Stimulated activated CD8-positive, alpha-beta memory T cell treated with anti-CD3 and anti-CD28 coated beads, Interleukin-4, amount 100 ng/mL, for 24 hours (primary cell): ENCODE data around the gene IMMT.
A peak's percentile ranks its signal among the peaks of the same experiment; 100 is the strongest.

Experiments used
- DNase-seq: peaks from one replicate; pipeline ENCODE4 v3.0.0-alpha.2; 2020; ENCODE audit warnings: low read depth

Gene IMMT

GRCh38 chr2:86140969-86141392 is 54.3 kb downstream of the IMMT start:
- DNase-seq: no peak

- no peak for DNase-seq
Observed at GRCh38 chr2:86139981-86140380, 55.3 kb downstream of the IMMT start.

GRCh38 chr2:86138736-86139625 is 56.3 kb downstream of the IMMT start:
- no peak for DNase-seq

- DNase-seq: no peak
Observed at GRCh38 chr2:86136141-86136540, 59.1 kb downstream of the IMMT start.

GRCh38 chr2:86135653-86136052 is 59.6 kb downstream of the IMMT start:
- DNase-seq: no peak

GRCh38 chr2:86134709-86135108 is 60.6 kb downstream of the IMMT start:
- DNase-seq: no peak

GRCh38 chr2:86124683-86125082 is 70.6 kb downstream of the IMMT start:
- DNase-seq: no peak

GRCh38 chr2:86123328-86123925 is 71.8 kb downstream of the IMMT start:
- DNase-seq: no peak

GRCh38 chr2:86118130-86118529 is 77.1 kb downstream of the IMMT start:
- DNase-seq: no peak

- DNase-seq: no peak
Observed at GRCh38 chr2:86107031-86107430, 88.2 kb downstream of the IMMT start.

- peak; percentile 91 for DNase-seq
Observed at GRCh38 chr2:86105969-86106945, 89.0 kb downstream of the IMMT start, which contains the start of gene PTCD3. PTCD3 (plus strand) TSS chr2:86106235; CDS start chr2:86106248, 13 bp downstream.

- DNase-seq: peak; percentile 74
Observed at GRCh38 chr2:86105252-86105968, 89.9 kb downstream of the IMMT start, which contains the start of gene POLR1A. POLR1A (minus strand) TSS chr2:86105886; CDS start chr2:86105776, 110 bp downstream.

GRCh38 chr2:86102157-86102556 is 93.1 kb downstream of the IMMT start:
- no peak for DNase-seq

GRCh38 chr2:86097913-86098312 is 97.3 kb downstream of the IMMT start:
- DNase-seq: no peak

- DNase-seq: no peak
Observed at GRCh38 chr2:86097114-86097896, 98.0 kb downstream of the IMMT start.

GRCh38 chr2:86094229-86094628 is 101.0 kb downstream of the IMMT start:
- DNase-seq: no peak
